GM12891 (cell line): ENCODE measurements around the gene FAM50A.

Source experiments
- POLR2A ChIP-seq: IDR thresholded peaks from 2 replicates; pipeline ENCODE4 v1.6.1; 2011; ENCODE audit warnings: low read depth, low read length, control low read depth
- POLR2AphosphoS5 ChIP-seq: IDR thresholded peaks from 2 replicates; pipeline ENCODE4 v1.6.1; 2011; ENCODE audit warnings: low read depth, low read length, control low read depth

DNA sequence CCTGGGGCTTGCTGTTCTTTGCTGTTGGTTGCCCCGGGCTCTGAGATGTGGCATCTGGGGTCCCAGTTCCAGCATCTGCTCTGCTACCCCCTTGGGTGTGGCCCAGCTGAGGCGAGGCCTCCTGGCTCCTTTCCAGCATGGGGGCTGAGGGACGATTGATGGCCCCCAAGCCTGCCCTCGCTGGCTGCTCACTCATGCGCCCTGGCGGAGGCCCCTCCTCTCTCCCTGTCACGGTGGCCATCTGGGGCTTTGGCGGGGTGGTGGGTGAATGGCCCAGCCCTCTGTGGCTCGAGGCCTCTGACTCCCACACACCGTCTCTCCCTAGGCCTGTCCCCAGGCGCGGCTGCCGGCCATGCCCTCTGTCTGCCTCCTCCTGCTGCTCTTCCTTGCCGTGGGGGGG lies 15.9 kb downstream of the FAM50A start:
- TF ChIP-seq POLR2A (no peak), POLR2AphosphoS5 (no peak)
